H9 (cell line): ENCODE data around the gene EED. TPM values are rescaled to one million over a fixed set of nuclear protein-coding genes. Genes with fewer than 3 reads are reported as not detected.

Experiments used
- DNase-seq: peaks from one replicate; pipeline ENCODE4 v3.0.0-alpha.2; 2017
- H2AFZ ChIP-seq: one replicate; pipeline ENCODE4 v1.6.1; 2013; ENCODE audit warnings: mild to moderate bottlenecking, low read length, control low read depth, moderate library complexity
- H2AK5ac ChIP-seq: 2 replicates; pipeline ENCODE4 v1.6.1; 2013; ENCODE audit warnings: low read length, control low read depth, mixed read lengths; ENCODE audit not compliant: insufficient read length
- H2BK120ac ChIP-seq: one replicate; pipeline ENCODE4 v1.6.1; 2013; ENCODE audit warnings: low read depth, mild to moderate bottlenecking, low read length, control low read depth, inconsistent platforms; ENCODE audit not compliant: poor library complexity, severe bottlenecking
- H2BK12ac ChIP-seq: 2 replicates; pipeline ENCODE4 v1.6.1; 2013; ENCODE audit warnings: low read length, control low read depth, mixed read lengths, low read depth; ENCODE audit not compliant: insufficient read length
- H2BK15ac ChIP-seq: 2 replicates; pipeline ENCODE4 v1.6.1; 2013; ENCODE audit warnings: low read depth, low read length, control low read depth
- H2BK20ac ChIP-seq: one replicate; pipeline ENCODE4 v1.6.1; 2013; ENCODE audit warnings: low read depth, mild to moderate bottlenecking, low read length, control low read depth, inconsistent platforms; ENCODE audit not compliant: poor library complexity, severe bottlenecking
- H2BK5ac ChIP-seq: 2 replicates; pipeline ENCODE4 v1.6.1; 2013; ENCODE audit warnings: low read length, control low read depth, mixed read lengths; ENCODE audit not compliant: insufficient read length
- H3K14ac ChIP-seq: 2 replicates; pipeline ENCODE4 v1.6.1; 2013; ENCODE audit warnings: low read length, control low read depth; ENCODE audit not compliant: insufficient read depth
- H3K18ac ChIP-seq: 2 replicates; pipeline ENCODE4 v1.6.1; 2013; ENCODE audit warnings: low read depth, mild to moderate bottlenecking, mixed read lengths, low read length, control low read depth; ENCODE audit not compliant: insufficient read length
- H3K23ac ChIP-seq: 2 replicates; pipeline ENCODE4 v1.6.1; 2013; ENCODE audit warnings: low read length, control low read depth, mixed read lengths, low read depth; ENCODE audit not compliant: insufficient read length
- H3K23me2 ChIP-seq: 2 replicates; pipeline ENCODE4 v1.6.1; 2013; ENCODE audit warnings: low read depth, mild to moderate bottlenecking, mixed read lengths, low read length, control low read depth; ENCODE audit not compliant: insufficient read length, poor library complexity, severe bottlenecking
- H3K27ac ChIP-seq: 2 replicates; pipeline ENCODE4 v1.5.1; 2013; ENCODE audit warnings: low read length, control low read depth, mixed read lengths, low read depth; ENCODE audit not compliant: insufficient read length
- H3K27me3 ChIP-seq: 2 replicates; pipeline ENCODE4 v1.6.1; 2013; ENCODE audit warnings: low read length, control low read depth, inconsistent platforms; ENCODE audit not compliant: insufficient read depth
- H3K4ac ChIP-seq: 2 replicates; pipeline ENCODE4 v1.6.1; 2013; ENCODE audit warnings: low read depth, mild to moderate bottlenecking, control low read depth, inconsistent platforms, low read length, moderate library complexity
- H3K4me1 ChIP-seq: 2 replicates; pipeline ENCODE4 v1.6.1; 2013; ENCODE audit warnings: low read length, control low read depth, inconsistent platforms; ENCODE audit not compliant: insufficient read depth
- H3K4me2 ChIP-seq: 2 replicates; pipeline ENCODE4 v1.6.1; 2013; ENCODE audit warnings: low read length, control low read depth, mixed read lengths; ENCODE audit not compliant: insufficient read length, insufficient read depth
- H3K56ac ChIP-seq: 2 replicates; pipeline ENCODE4 v1.6.1; 2013; ENCODE audit warnings: low read depth, mild to moderate bottlenecking, mixed read lengths, low read length, control low read depth; ENCODE audit not compliant: insufficient read length
- H3K79me1 ChIP-seq: 2 replicates; pipeline ENCODE4 v1.6.1; 2013; ENCODE audit warnings: low read depth, mild to moderate bottlenecking, moderate library complexity, low read length, control low read depth, inconsistent platforms; ENCODE audit not compliant: insufficient read depth, poor library complexity, severe bottlenecking
- H3K79me2 ChIP-seq: 2 replicates; pipeline ENCODE4 v1.6.1; 2013; ENCODE audit warnings: low read length, control low read depth, inconsistent platforms; ENCODE audit not compliant: insufficient read depth
- H3K9ac ChIP-seq: 2 replicates; pipeline ENCODE4 v1.6.1; 2013; ENCODE audit warnings: low read length, control low read depth, mixed read lengths; ENCODE audit not compliant: insufficient read length; ENCODE audit errors: extremely low read depth
- H3K9me3 ChIP-seq: one replicate; pipeline ENCODE4 v1.6.1; 2013; ENCODE audit warnings: low read depth, low read length, inconsistent platforms; ENCODE audit not compliant: control insufficient read depth
- H3T11ph ChIP-seq: one replicate; pipeline ENCODE4 v1.6.1; 2013; ENCODE audit warnings: mild to moderate bottlenecking, low read length, control low read depth, inconsistent platforms
- H4K20me1 ChIP-seq: one replicate; pipeline ENCODE4 v1.6.1; 2013; ENCODE audit not compliant: control insufficient read depth, insufficient read length, insufficient read depth
- H4K5ac ChIP-seq: 2 replicates; pipeline ENCODE4 v1.6.1; 2013; ENCODE audit warnings: low read depth, mild to moderate bottlenecking, mixed read lengths, low read length, control low read depth; ENCODE audit not compliant: insufficient read length
- H4K8ac ChIP-seq: replicated peaks from 2 replicates; pipeline ENCODE4 v1.6.1; 2013; ENCODE audit warnings: low read length, control low read depth, mixed read lengths, low read depth; ENCODE audit not compliant: insufficient read length
- H4K91ac ChIP-seq: 2 replicates; pipeline ENCODE4 v1.6.1; 2013; ENCODE audit warnings: low read depth, mild to moderate bottlenecking, moderate library complexity, mixed read lengths, low read length, control low read depth; ENCODE audit not compliant: insufficient read length
- H3K27ac Mint-ChIP-seq, 3 experiments: 2 replicates in 2 of 3; 3 replicates in 1 of 3; pipeline ENCODE4 v1.8.0; 2020 to 2021; ENCODE audit warnings: mixed read lengths in 3 of 3, mild to moderate bottlenecking in 1 of 3, moderate library complexity in 1 of 3
- H3K27me3 Mint-ChIP-seq: 2 replicates; pipeline ENCODE4 v1.8.0; 2021; ENCODE audit warnings: low read depth, mild to moderate bottlenecking, moderate library complexity, mixed read lengths
- H3K36me3 Mint-ChIP-seq, 3 experiments: 2 replicates in 2 of 3; 3 replicates in 1 of 3; pipeline ENCODE4 v1.8.0; 2020 to 2021; ENCODE audit warnings: low read depth in 3 of 3, mixed read lengths in 3 of 3; ENCODE audit not compliant: insufficient read depth in 1 of 3
- H3K4me1 Mint-ChIP-seq, 2 experiments: 2 replicates each; pipeline ENCODE4 v1.8.0; 2020; ENCODE audit warnings: mixed read lengths in 2 of 2
- H3K4me3 Mint-ChIP-seq, 2 experiments: 2 replicates in 1 of 2; 3 replicates in 1 of 2; pipeline ENCODE4 v1.8.0; 2020 to 2021; ENCODE audit warnings: mild to moderate bottlenecking in 2 of 2, mixed read lengths in 2 of 2, moderate library complexity in 1 of 2
- H3K9me3 Mint-ChIP-seq, 2 experiments: 2 replicates in 1 of 2; 3 replicates in 1 of 2; pipeline ENCODE4 v1.8.0; 2020; ENCODE audit warnings: mild to moderate bottlenecking in 2 of 2, mixed read lengths in 2 of 2, moderate library complexity in 1 of 2
- WGBS: extraction: QIAGEN DNeasy Blood & Tissue Kit; methylation state at CpG from one replicate; pipeline ENCODE4 v1.1.7; 2013; ENCODE audit warnings: missing lambda C conversion rate, low lambda C conversion rate, mixed read lengths; ENCODE audit not compliant: insufficient read length; ENCODE audit errors: extremely low coverage; 5-methylcytosine and 5-hydroxymethylcytosine counted together
- total RNA-seq: library from RNA; stranded (reverse); gene quantifications from 2 replicates; pipeline ENCODE4 v1.2.1, GENCODE V29; 2021
- TF ChIP-seq, protein P1 (sequence below): fragments of 200-600 bp; sonication (generic); conservative IDR thresholded peaks from 3 replicates; pipeline ENCODE4 v1.8.0; 2021; ENCODE audit warnings: antibody characterized with exemption, mild to moderate bottlenecking

Gene EED
- total RNA-seq, 1 experiment from 2014 or later, result 34.1 TPM

DNA sequence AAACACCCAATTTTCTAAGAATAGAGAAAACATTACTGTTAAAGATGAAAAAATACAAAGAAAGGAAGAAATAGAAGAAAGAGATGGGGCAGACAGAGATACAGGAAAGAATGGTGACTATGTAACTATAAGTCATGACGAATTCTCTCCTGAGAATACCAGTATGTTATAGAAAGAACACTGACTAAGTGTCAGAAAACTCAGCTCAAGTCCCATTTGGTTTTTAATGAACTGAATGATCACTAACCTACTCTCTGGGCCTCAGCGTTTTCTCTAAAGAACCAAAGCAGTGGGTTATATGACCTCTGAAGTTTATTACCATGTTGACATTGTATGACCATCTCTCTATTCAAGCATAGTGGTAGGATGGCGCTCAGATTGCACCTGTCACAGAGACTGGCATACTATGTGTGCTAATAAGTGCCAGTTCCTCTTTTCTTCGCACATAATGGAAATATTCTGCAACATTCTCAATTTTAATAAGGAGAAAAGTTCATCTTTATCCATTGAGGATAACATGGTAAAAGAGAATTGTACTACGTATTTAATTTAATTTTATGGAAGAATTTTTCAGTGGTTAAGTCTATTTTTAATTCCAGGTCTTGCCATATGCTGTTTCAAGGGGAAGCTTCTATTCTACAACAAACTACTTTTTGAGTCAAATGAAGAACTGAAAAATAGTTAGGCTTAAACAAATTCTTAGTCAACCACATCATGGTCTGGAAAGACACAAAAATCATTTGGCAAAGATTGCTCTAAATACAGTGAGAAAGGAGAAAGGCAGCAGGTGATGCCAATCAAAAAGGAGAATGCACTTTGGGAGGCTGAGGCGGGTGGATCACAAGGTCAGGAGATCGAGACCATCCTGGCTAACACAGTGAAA is 25.0 kb upstream of the EED start:
- Histone ChIP-seq H3K4me1 (no peaks in the 10 kb centered on the region), H2BK12ac (no peak overlapping the region), H2BK15ac (no peak overlapping the region), H3K79me2 (no peaks in the 10 kb centered on the region), H3K14ac (no peak overlapping the region), H4K5ac (no peak overlapping the region), H4K91ac (no peak overlapping the region), H2BK120ac (no peak overlapping the region), H3K27ac (no peak overlapping the region), H2BK5ac (no peak overlapping the region), H2BK20ac (no peak overlapping the region), H2AK5ac (no peak overlapping the region), H3T11ph (no peak overlapping the region), H3K27me3 (no peaks in the 10 kb centered on the region), H3K4me2 (no peak overlapping the region), H4K8ac (no peak overlapping the region), H3K56ac (no peak overlapping the region), H3K4ac (no peak overlapping the region), H3K9me3 (no peaks in the 10 kb centered on the region), H4K20me1 (no peaks in the 10 kb centered on the region), H2AFZ (no peak overlapping the region), H3K79me1 (no peaks in the 10 kb centered on the region), H3K23me2 (no peaks in the 10 kb centered on the region), H3K23ac (no peak overlapping the region), H3K9ac (no peak overlapping the region), H3K18ac (no peak overlapping the region)
- Mint-ChIP-seq H3K4me3 (no peak overlapping the region), H3K27me3 (peaks cover 1% of the 10 kb centered on the region; the same call in 1 of the 2 replicates), H3K4me1 (peaks cover 7% of the 10 kb centered on the region in 2 experiments; a peak in 1 of 4 replicates), H3K27ac (no peak overlapping the region), H3K9me3 (peaks cover 4 to 9% of the 10 kb centered on the region in 2 experiments), H3K36me3 (peaks cover 0 to 2% (median 0%) of the 10 kb centered on the region in 3 experiments; a peak in 4 of 7 replicates)
- TF ChIP-seq, protein P1, sequence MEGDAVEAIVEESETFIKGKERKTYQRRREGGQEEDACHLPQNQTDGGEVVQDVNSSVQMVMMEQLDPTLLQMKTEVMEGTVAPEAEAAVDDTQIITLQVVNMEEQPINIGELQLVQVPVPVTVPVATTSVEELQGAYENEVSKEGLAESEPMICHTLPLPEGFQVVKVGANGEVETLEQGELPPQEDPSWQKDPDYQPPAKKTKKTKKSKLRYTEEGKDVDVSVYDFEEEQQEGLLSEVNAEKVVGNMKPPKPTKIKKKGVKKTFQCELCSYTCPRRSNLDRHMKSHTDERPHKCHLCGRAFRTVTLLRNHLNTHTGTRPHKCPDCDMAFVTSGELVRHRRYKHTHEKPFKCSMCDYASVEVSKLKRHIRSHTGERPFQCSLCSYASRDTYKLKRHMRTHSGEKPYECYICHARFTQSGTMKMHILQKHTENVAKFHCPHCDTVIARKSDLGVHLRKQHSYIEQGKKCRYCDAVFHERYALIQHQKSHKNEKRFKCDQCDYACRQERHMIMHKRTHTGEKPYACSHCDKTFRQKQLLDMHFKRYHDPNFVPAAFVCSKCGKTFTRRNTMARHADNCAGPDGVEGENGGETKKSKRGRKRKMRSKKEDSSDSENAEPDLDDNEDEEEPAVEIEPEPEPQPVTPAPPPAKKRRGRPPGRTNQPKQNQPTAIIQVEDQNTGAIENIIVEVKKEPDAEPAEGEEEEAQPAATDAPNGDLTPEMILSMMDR, result no peak
- DNase-seq, result no peak
- WGBS, result 100% methylated on average over 1 of the region's 7 CpGs
